AG09309 (cell line): Measurements from ENCODE around the gene JPH2.

Experiments used
- DNase-seq: peaks from one replicate; pipeline ENCODE4 v3.0.0-alpha.2; 2010; ENCODE audit warnings: low read depth
- H3K4me3 ChIP-seq: 2 replicates; pipeline ENCODE4 v1.5.1; 2011; ENCODE audit warnings: mild to moderate bottlenecking, low read depth, low read length, moderate library complexity; ENCODE audit not compliant: control insufficient read depth
- TF ChIP-seq, protein P1 (sequence below): IDR thresholded peaks from 2 replicates; pipeline ENCODE4 v1.5.1; 2011; ENCODE audit warnings: mild to moderate bottlenecking, low read depth, low read length, inconsistent platforms; ENCODE audit not compliant: insufficient read depth, control insufficient read depth; ENCODE audit errors: missing control alignments

The JPH2 gene

GRCh38 chr20:44115181-44115580 is 71.8 kb downstream of the JPH2 start:
- no peak for DNase-seq
- TF ChIP-seq, protein P1, sequence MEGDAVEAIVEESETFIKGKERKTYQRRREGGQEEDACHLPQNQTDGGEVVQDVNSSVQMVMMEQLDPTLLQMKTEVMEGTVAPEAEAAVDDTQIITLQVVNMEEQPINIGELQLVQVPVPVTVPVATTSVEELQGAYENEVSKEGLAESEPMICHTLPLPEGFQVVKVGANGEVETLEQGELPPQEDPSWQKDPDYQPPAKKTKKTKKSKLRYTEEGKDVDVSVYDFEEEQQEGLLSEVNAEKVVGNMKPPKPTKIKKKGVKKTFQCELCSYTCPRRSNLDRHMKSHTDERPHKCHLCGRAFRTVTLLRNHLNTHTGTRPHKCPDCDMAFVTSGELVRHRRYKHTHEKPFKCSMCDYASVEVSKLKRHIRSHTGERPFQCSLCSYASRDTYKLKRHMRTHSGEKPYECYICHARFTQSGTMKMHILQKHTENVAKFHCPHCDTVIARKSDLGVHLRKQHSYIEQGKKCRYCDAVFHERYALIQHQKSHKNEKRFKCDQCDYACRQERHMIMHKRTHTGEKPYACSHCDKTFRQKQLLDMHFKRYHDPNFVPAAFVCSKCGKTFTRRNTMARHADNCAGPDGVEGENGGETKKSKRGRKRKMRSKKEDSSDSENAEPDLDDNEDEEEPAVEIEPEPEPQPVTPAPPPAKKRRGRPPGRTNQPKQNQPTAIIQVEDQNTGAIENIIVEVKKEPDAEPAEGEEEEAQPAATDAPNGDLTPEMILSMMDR: no peak
- H3K4me3 ChIP-seq: no peak overlapping the region

DNA sequence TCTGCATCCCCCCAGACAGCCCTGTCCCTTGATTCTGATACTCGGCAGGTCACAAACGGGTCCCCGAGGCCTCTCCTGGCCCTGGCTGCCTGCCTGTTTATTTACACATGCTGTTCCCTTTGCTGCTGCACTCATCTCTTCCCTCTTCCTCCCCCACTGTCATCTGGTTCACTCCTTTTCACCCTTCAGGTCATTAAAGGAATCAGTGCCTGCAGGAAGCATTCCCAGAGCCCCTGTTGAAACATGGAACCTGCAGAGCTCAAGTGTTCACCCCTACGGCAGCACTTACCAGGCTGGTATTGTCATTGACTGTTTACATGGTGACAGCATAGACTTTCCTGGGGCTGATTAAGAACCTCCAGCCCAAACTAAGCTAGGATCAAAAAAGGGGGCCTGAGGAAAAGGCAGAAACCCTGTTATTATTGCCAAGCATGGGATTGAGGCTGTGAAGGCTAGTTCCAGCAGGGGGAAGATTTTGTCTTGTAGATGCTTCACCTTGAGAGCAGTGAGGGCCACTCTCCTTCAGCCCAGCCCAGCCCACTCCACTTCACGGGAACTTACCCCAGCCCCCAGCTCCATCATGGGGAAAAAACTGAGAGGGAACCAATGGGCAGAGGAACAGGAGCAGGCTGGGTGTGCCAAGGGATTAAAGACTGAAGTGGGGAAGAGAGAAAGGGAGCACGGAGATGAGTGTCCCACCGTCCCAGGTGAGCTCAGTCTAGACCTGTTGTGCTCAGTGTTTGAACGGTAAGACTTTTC is 73.2 kb downstream of the JPH2 start:
- TF ChIP-seq, protein P1: no peak
- no peak overlapping the region for H3K4me3 ChIP-seq
- no peak for DNase-seq

DNA sequence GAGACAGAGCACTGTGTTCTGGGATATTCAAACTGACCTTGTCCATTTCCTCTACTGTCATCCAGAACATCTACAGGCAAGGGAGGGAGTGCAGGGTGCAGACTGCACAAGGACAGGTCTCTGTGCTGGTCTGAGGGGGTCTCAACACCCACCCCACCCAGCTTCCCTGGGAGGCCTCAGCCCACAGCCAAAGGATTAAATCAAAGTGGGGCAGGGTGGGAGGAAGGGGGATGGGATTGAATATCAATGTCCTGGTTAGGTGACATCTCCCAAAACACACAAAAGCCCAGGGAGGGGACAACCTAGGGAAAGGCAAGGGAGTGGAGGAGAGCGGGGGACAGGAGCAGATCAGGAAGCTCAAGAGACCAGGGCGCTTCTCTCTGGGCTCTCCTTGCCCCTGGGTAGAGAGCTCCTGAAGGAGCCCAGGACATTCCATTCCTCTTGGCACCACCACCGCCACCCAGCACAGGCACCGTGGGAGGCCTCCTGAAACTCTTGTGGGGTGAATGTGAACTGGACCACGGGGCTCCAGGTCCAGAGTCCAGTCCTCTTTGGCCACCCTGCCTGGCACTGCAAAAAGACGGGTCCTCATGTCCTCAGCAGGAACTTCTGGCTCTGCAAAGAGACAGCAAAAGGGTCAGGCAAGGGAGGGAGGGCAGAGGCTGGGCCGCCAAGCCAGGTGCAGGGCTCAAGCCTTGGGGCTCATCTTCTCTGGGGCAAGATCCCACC is 73.9 kb downstream of the JPH2 start:
- no peak overlapping the region for H3K4me3 ChIP-seq
- TF ChIP-seq, protein P1: no peak
- DNase-seq: no peak

- H3K4me3 ChIP-seq: no peak overlapping the region
- no peak for DNase-seq
- TF ChIP-seq, protein P1: no peak
Measured at GRCh38 chr20:44112456-44112855, 74.5 kb downstream of the JPH2 start.

GRCh38 chr20:44111712-44112335 is 75.2 kb downstream of the JPH2 start:
- DNase-seq: no peak
- H3K4me3 ChIP-seq: no peak overlapping the region
- TF ChIP-seq, protein P1: no peak

- DNase-seq: no peak
- TF ChIP-seq, protein P1: no peak
- no peak overlapping the region for H3K4me3 ChIP-seq
Measured at GRCh38 chr20:44110816-44111568, 76.0 kb downstream of the JPH2 start.
